Loucy (cell line): ENCODE measurements around the gene SLAMF8.

Source experiments
- H2AFZ ChIP-seq: fragments of 200-600 bp; sonication (generic); 2 replicates; pipeline ENCODE4 v1.6.0; 2016; ENCODE audit warnings: antibody characterized with exemption, mild to moderate bottlenecking, low read length, moderate library complexity
- H3F3A ChIP-seq: fragments of 200-600 bp; 2 replicates; pipeline ENCODE4 v1.6.0; 2016; ENCODE audit warnings: antibody characterized with exemption, low read depth, mild to moderate bottlenecking
- H3K27me3 ChIP-seq: fragments of 200-600 bp; sonication (generic); 2 replicates; pipeline ENCODE4 v1.6.1; 2014; ENCODE audit warnings: low read length, mild to moderate bottlenecking; ENCODE audit not compliant: insufficient read depth, poor library complexity, severe bottlenecking
- H3K36me3 ChIP-seq: fragments of 200-600 bp; sonication (generic); 2 replicates; pipeline ENCODE4 v1.6.1; 2016; ENCODE audit warnings: low read length; ENCODE audit not compliant: insufficient read depth
- H3K4me1 ChIP-seq: fragments of 200-600 bp; sonication (generic); 2 replicates; pipeline ENCODE4 v1.5.1; 2014; ENCODE audit warnings: low read length, mild to moderate bottlenecking; ENCODE audit not compliant: insufficient read depth, poor library complexity, severe bottlenecking
- H3K4me2 ChIP-seq: fragments of 200-600 bp; sonication (generic); 2 replicates; pipeline ENCODE4 v1.6.0; 2014; ENCODE audit warnings: antibody characterized with exemption, low read length, low read depth, mild to moderate bottlenecking; ENCODE audit not compliant: poor library complexity, severe bottlenecking
- H3K4me3 ChIP-seq: fragments of 200-600 bp; sonication (generic); 2 replicates; pipeline ENCODE4 v1.5.1; 2014; ENCODE audit warnings: low read length, mild to moderate bottlenecking, mixed read lengths; ENCODE audit not compliant: poor library complexity, severe bottlenecking
- H3K79me2 ChIP-seq: fragments of 200-600 bp; sonication (generic); 2 replicates; pipeline ENCODE4 v1.6.1; 2014; ENCODE audit warnings: low read length; ENCODE audit not compliant: insufficient read depth
- H3K9ac ChIP-seq: fragments of 200-600 bp; sonication (generic); 2 replicates; pipeline ENCODE4 v1.6.0; 2014; ENCODE audit warnings: mild to moderate bottlenecking, low read depth, low read length, moderate library complexity; ENCODE audit not compliant: poor library complexity, severe bottlenecking
- H3K9me2 ChIP-seq: fragments of 200-600 bp; sonication (generic); replicated peaks from 2 replicates; pipeline ENCODE4 v1.6.1; 2016; ENCODE audit warnings: low read depth, low read length, mixed read lengths
- H3K9me3 ChIP-seq: fragments of 200-600 bp; sonication (generic); 2 replicates; pipeline ENCODE4 v1.6.1; 2014; ENCODE audit warnings: mild to moderate bottlenecking, antibody characterized with exemption, low read length, low read depth; ENCODE audit not compliant: insufficient read depth
- H4K20me1 ChIP-seq: fragments of 200-600 bp; sonication (generic); 2 replicates; pipeline ENCODE4 v1.6.0; 2014; ENCODE audit warnings: antibody characterized with exemption, low read length, mild to moderate bottlenecking; ENCODE audit not compliant: insufficient read depth, poor library complexity, severe bottlenecking
- CTCF ChIP-seq: fragments of 200-600 bp; sonication (generic); conservative IDR thresholded peaks from 2 replicates; pipeline ENCODE4 v1.5.1; 2014; ENCODE audit warnings: mild to moderate bottlenecking, antibody characterized with exemption, low read length
- EZH2phosphoT487 ChIP-seq: fragments of 200-600 bp; IDR thresholded peaks from 2 replicates; pipeline ENCODE4 v1.6.1; 2018; ENCODE audit warnings: antibody characterized with exemption, mild to moderate bottlenecking, moderate library complexity, borderline replicate concordance

The SLAMF8 gene

GRCh38 chr1:159780583-159781582, 45.8 kb upstream of the SLAMF8 start, which contains the start of gene DUSP23:
Gene DUSP23, plus strand, starts transcription at chr1:159780962. Its CDS starts 139 bp downstream, at chr1:159781101.
- H3F3A ChIP-seq = no peaks in the 10 kb centered on the region
- H3K4me1 ChIP-seq = no peaks in the 10 kb centered on the region
- no peaks in the 10 kb centered on the region for H3K27me3 ChIP-seq
- peak within 1 kb of the TSS; percentile 85 for H2AFZ ChIP-seq
- H3K79me2 ChIP-seq = peaks cover 4% of the 10 kb centered on the region; the same call in 1 of the 2 replicates
- H3K36me3 ChIP-seq = no peaks in the 10 kb centered on the region
- peak within 1 kb of the TSS; percentile 79 for H3K4me2 ChIP-seq
- H4K20me1 ChIP-seq = peaks cover 3% of the 10 kb centered on the region
- H3K9me3 ChIP-seq = no peaks in the 10 kb centered on the region
- no peak for TF ChIP-seq EZH2phosphoT487
- TF ChIP-seq CTCF = peak; percentile 66
- H3K9me2 ChIP-seq = no peaks in the 10 kb centered on the region
- peak within 1 kb of the TSS; percentile 66 for H3K9ac ChIP-seq
- peak within 1 kb of the TSS; percentile 75 for H3K4me3 ChIP-seq

GRCh38 chr1:159781992-159782391, 44.7 kb upstream of the SLAMF8 start:
- Histone ChIP-seq H4K20me1 (peaks cover 3% of the 10 kb centered on the region), H3K9ac (no peak overlapping the region), H3K79me2 (peaks cover 4% of the 10 kb centered on the region; the same call in 1 of the 2 replicates), H3K4me2 (peak overlapping the region; percentile 79), H3K36me3 (no peaks in the 10 kb centered on the region), H3K27me3 (no peaks in the 10 kb centered on the region), H3F3A (no peaks in the 10 kb centered on the region), H3K4me1 (no peaks in the 10 kb centered on the region), H3K4me3 (peak overlapping the region; percentile 75), H3K9me3 (no peaks in the 10 kb centered on the region), H3K9me2 (no peaks in the 10 kb centered on the region), H2AFZ (no peak overlapping the region)
- no peak for TF ChIP-seq EZH2phosphoT487
- TF ChIP-seq CTCF = no peak

GRCh38 chr1:159783724-159784123, 42.9 kb upstream of the SLAMF8 start:
- Histone ChIP-seq H3K9me2 (no peaks in the 10 kb centered on the region), H3K4me2 (no peak overlapping the region), H2AFZ (no peak overlapping the region), H3F3A (no peaks in the 10 kb centered on the region), H3K4me3 (no peak overlapping the region), H3K4me1 (no peaks in the 10 kb centered on the region), H4K20me1 (peaks cover 3% of the 10 kb centered on the region), H3K9me3 (no peaks in the 10 kb centered on the region), H3K36me3 (no peaks in the 10 kb centered on the region), H3K79me2 (peaks cover 4% of the 10 kb centered on the region; the same call in 1 of the 2 replicates), H3K27me3 (no peaks in the 10 kb centered on the region), H3K9ac (no peak overlapping the region)
- no peak for TF ChIP-seq EZH2phosphoT487
- no peak for TF ChIP-seq CTCF
